Activated T-helper 17 cell treated with anti-CD3 and anti-CD28 coated beads, Interleukin-2, amount 50 U/mL, for 72 hours (primary cell): ENCODE measurements around the gene PCDHAC1. TPM values are rescaled to one million over a fixed set of nuclear protein-coding genes. Genes with fewer than 3 reads are reported as not detected.
"Not testable (repeated sequence)": the region's sequence is repeated elsewhere in the genome, so short reads cannot be mapped to it uniquely, and the experiment has no call there.

Experiments used
- ATAC-seq: fragments of 150-1000 bp; cut with Tn5 transposase; replicated peaks from 2 replicates; pipeline ENCODE4 v1.10.0; 2021; ENCODE audit warnings: mild to moderate bottlenecking, moderate library complexity
- H3K27ac Mint-ChIP-seq: one replicate; pipeline ENCODE4 v1.8.0; 2022; ENCODE audit warnings: mixed read lengths
- H3K27me3 Mint-ChIP-seq: one replicate; pipeline ENCODE4 v1.8.0; 2022; ENCODE audit warnings: mixed read lengths
- H3K36me3 Mint-ChIP-seq: one replicate; pipeline ENCODE4 v1.8.0; 2022; ENCODE audit warnings: low read depth, mild to moderate bottlenecking, mixed read lengths
- H3K4me1 Mint-ChIP-seq: one replicate; pipeline ENCODE4 v1.8.0; 2022; ENCODE audit warnings: mixed read lengths
- H3K4me3 Mint-ChIP-seq: one replicate; pipeline ENCODE4 v1.8.0; 2022; ENCODE audit warnings: mild to moderate bottlenecking, mixed read lengths
- H3K9me3 Mint-ChIP-seq: one replicate; pipeline ENCODE4 v1.8.0; 2022; ENCODE audit warnings: mixed read lengths
- total RNA-seq, 2 donors: library from RNA; stranded (reverse); gene quantifications; one replicate each; pipeline ENCODE4 v1.2.3, GENCODE V29; 2022

PCDHAC1 gene
- not detected for total RNA-seq

GRCh38 chr5:140925806-140926442 lies at the start of gene PCDHAC1:
Gene PCDHAC1 (plus strand): TSS chr5:140926299. CDS start chr5:140926893, 594 bp downstream.
- peak; percentile 44 for ATAC-seq
- Mint-ChIP-seq H3K4me3 (peak within 1 kb of the TSS; percentile 64), H3K27ac (no peak within 1 kb of the TSS), H3K9me3 (no peaks in the 10 kb centered on the region), H3K4me1 (no peaks in the 10 kb centered on the region), H3K36me3 (no peaks in the 10 kb centered on the region), H3K27me3 (peaks cover 40% of the 10 kb centered on the region)

- H3K36me3 Mint-ChIP-seq, H3K4me3 Mint-ChIP-seq, H3K4me1 Mint-ChIP-seq, ATAC-seq, H3K27ac Mint-ChIP-seq: not testable (repeated sequence)
- H3K9me3 Mint-ChIP-seq: peaks cover 14% of the 10 kb centered on the region
- H3K27me3 Mint-ChIP-seq: peaks cover 41% of the 10 kb centered on the region
Measured at GRCh38 chr5:140876541-140877261, 49.4 kb upstream of the PCDHAC1 start.

- no peaks in the 10 kb centered on the region for H3K4me1 Mint-ChIP-seq
- H3K4me3 Mint-ChIP-seq: no peak overlapping the region
- ATAC-seq: no peak
- no peak overlapping the region for H3K27ac Mint-ChIP-seq
- H3K36me3 Mint-ChIP-seq: no peaks in the 10 kb centered on the region
- peaks cover 43% of the 10 kb centered on the region for H3K27me3 Mint-ChIP-seq
- H3K9me3 Mint-ChIP-seq: peaks cover 14% of the 10 kb centered on the region
Measured at GRCh38 chr5:140877262-140877581, 48.9 kb upstream of the PCDHAC1 start.

GRCh38 chr5:140881889-140882590 lies 44.1 kb upstream of the PCDHAC1 start, which contains the start of gene PCDHA13:
Gene PCDHA13 (plus strand): TSS chr5:140882124. CDS start chr5:140882269, 145 bp downstream.
- Mint-ChIP-seq H3K4me1 (no peaks in the 10 kb centered on the region), H3K36me3 (no peaks in the 10 kb centered on the region), H3K27me3 (peaks cover 24% of the 10 kb centered on the region), H3K4me3 (no peak within 1 kb of the TSS), H3K27ac (no peak within 1 kb of the TSS), H3K9me3 (peaks cover 16% of the 10 kb centered on the region)
- ATAC-seq: no peak

- no peak for ATAC-seq
- Mint-ChIP-seq H3K27me3 (peaks cover 26% of the 10 kb centered on the region), H3K4me3 (no peak overlapping the region), H3K36me3 (no peaks in the 10 kb centered on the region), H3K27ac (no peak overlapping the region), H3K9me3 (peaks cover 16% of the 10 kb centered on the region), H3K4me1 (no peaks in the 10 kb centered on the region)
Measured at GRCh38 chr5:140882591-140882899, 43.6 kb upstream of the PCDHAC1 start.

- peaks cover 27% of the 10 kb centered on the region for H3K27me3 Mint-ChIP-seq
- no peak for ATAC-seq
- H3K4me3 Mint-ChIP-seq: no peak overlapping the region
- no peak overlapping the region for H3K27ac Mint-ChIP-seq
- H3K9me3 Mint-ChIP-seq: peaks cover 16% of the 10 kb centered on the region
- no peaks in the 10 kb centered on the region for H3K36me3 Mint-ChIP-seq
- H3K4me1 Mint-ChIP-seq: no peaks in the 10 kb centered on the region
Measured at GRCh38 chr5:140883373-140883772, 42.7 kb upstream of the PCDHAC1 start.

GRCh38 chr5:140883927-140884697 lies 42.0 kb upstream of the PCDHAC1 start:
- no peaks in the 10 kb centered on the region for H3K36me3 Mint-ChIP-seq
- no peaks in the 10 kb centered on the region for H3K4me1 Mint-ChIP-seq
- H3K27ac Mint-ChIP-seq: no peak overlapping the region
- peaks cover 22% of the 10 kb centered on the region for H3K27me3 Mint-ChIP-seq
- peaks cover 11% of the 10 kb centered on the region for H3K9me3 Mint-ChIP-seq
- ATAC-seq: no peak
- H3K4me3 Mint-ChIP-seq: no peak overlapping the region

- no peak for ATAC-seq
- Mint-ChIP-seq H3K4me3 (no peak overlapping the region), H3K36me3 (no peaks in the 10 kb centered on the region), H3K27me3 (peaks cover 3% of the 10 kb centered on the region), H3K4me1 (no peaks in the 10 kb centered on the region), H3K27ac (no peak overlapping the region), H3K9me3 (peaks cover 4% of the 10 kb centered on the region)
Measured at GRCh38 chr5:140916325-140916724, 9.8 kb upstream of the PCDHAC1 start.

- Mint-ChIP-seq H3K27ac (no peak overlapping the region), H3K4me3 (no peak overlapping the region), H3K27me3 (peaks cover 24% of the 10 kb centered on the region), H3K9me3 (no peaks in the 10 kb centered on the region), H3K4me1 (no peaks in the 10 kb centered on the region), H3K36me3 (no peaks in the 10 kb centered on the region)
- ATAC-seq: no peak
Measured at GRCh38 chr5:140923601-140924000, 2.5 kb upstream of the PCDHAC1 start.

- Mint-ChIP-seq H3K27me3 (peaks cover 41% of the 10 kb centered on the region), H3K4me1 (no peaks in the 10 kb centered on the region), H3K4me3 (peak overlapping the region; percentile 64), H3K27ac (no peak overlapping the region), H3K9me3 (no peaks in the 10 kb centered on the region), H3K36me3 (no peaks in the 10 kb centered on the region)
- ATAC-seq: peak; percentile 80
Measured at GRCh38 chr5:140926443-140927227, 536 bp downstream of the PCDHAC1 start.

GRCh38 chr5:140927228-140927573 lies 1.1 kb downstream of the PCDHAC1 start:
- no peak for ATAC-seq
- peaks cover 40% of the 10 kb centered on the region for H3K27me3 Mint-ChIP-seq
- H3K36me3 Mint-ChIP-seq: no peaks in the 10 kb centered on the region
- H3K4me1 Mint-ChIP-seq: no peaks in the 10 kb centered on the region
- no peak overlapping the region for H3K27ac Mint-ChIP-seq
- H3K9me3 Mint-ChIP-seq: no peaks in the 10 kb centered on the region
- H3K4me3 Mint-ChIP-seq: peak overlapping the region; percentile 64

GRCh38 chr5:140934964-140935606 lies 9.0 kb downstream of the PCDHAC1 start:
- Mint-ChIP-seq H3K36me3 (no peaks in the 10 kb centered on the region), H3K4me3 (no peak overlapping the region), H3K9me3 (no peaks in the 10 kb centered on the region), H3K27ac (no peak overlapping the region), H3K4me1 (no peaks in the 10 kb centered on the region), H3K27me3 (peaks cover 10% of the 10 kb centered on the region)
- no peak for ATAC-seq

GRCh38 chr5:140946578-140946977 lies 20.5 kb downstream of the PCDHAC1 start:
- H3K36me3 Mint-ChIP-seq: no peaks in the 10 kb centered on the region
- no peaks in the 10 kb centered on the region for H3K4me1 Mint-ChIP-seq
- ATAC-seq: no peak
- H3K9me3 Mint-ChIP-seq: peaks cover 21% of the 10 kb centered on the region
- H3K4me3 Mint-ChIP-seq: no peak overlapping the region
- peaks cover 14% of the 10 kb centered on the region for H3K27me3 Mint-ChIP-seq
- H3K27ac Mint-ChIP-seq: no peak overlapping the region
